Smooth muscle cell (in vitro differentiated cells): ENCODE results near the gene RAP1A. TPM values are rescaled to one million over a fixed set of nuclear protein-coding genes. Genes with fewer than 3 reads are reported as not detected.

ENCODE experiments used
- polyA plus RNA-seq: library from polyadenylated mRNA; unstranded; fragments of >200 nt; fragmentation: Nextera tagmentation; extraction: Ambion mirVana; gene quantifications from 2 replicates; pipeline ENCODE4 v1.2.1, GENCODE V29; 2016
- small RNA-seq: library from RNA; depleted of rRNA; stranded (forward); fragments of <200 nt; gene quantifications from one replicate; pipeline ENCODE3, GENCODE V24; 2014
- total RNA-seq: library from RNA; depleted of rRNA; stranded (reverse); fragments of >200 nt; gene quantifications from 2 replicates; pipeline ENCODE4 v1.2.3, GENCODE V29; 2014

The RAP1A gene
- total and polyA plus RNA-seq, 2 experiments from 2014 or later: 36.8 to 64.9 TPM

Small RNA genes lying within 50 kb of the gene (small RNA-seq; reads per million reads assigned to genes)
- 3.4 reads per million, percentile 55 among the genes with 10 or more reads in this experiment for gene INKA2
- gene RNU6-151P: not detected

Other genes starting within 250 kb of the RAP1A start
- gene OVGP1, start 192.1 kb upstream of the RAP1A start, total RNA-seq: 1.3 and 1.4 TPM in 2 replicates
- 0.96 and 1.5 TPM in 2 replicates for gene OVGP1, start 192.1 kb upstream of the RAP1A start, polyA plus RNA-seq
- 22.5 and 43.3 TPM in 2 replicates for gene WDR77, start 170.5 kb upstream of the RAP1A start, total RNA-seq
- 35.0 and 36.7 TPM in 2 replicates for gene WDR77, start 170.5 kb upstream of the RAP1A start, polyA plus RNA-seq
- 289 and 350 TPM in 2 replicates for gene ATP5PB, start 170.3 kb upstream of the RAP1A start, total RNA-seq
- gene ATP5PB, start 170.3 kb upstream of the RAP1A start, polyA plus RNA-seq: 272 and 296 TPM in 2 replicates
- gene C1orf162, start 145.8 kb upstream of the RAP1A start, total RNA-seq: 0.13 TPM in 1 of 2 replicates, not detected in the other
- gene C1orf162, start 145.8 kb upstream of the RAP1A start, polyA plus RNA-seq: 0.42 TPM in 1 of 2 replicates, not detected in the other
- not detected in 2 replicates for gene ADORA3, start 116.2 kb upstream of the RAP1A start, total RNA-seq
- 0.14 TPM in 1 of 2 replicates, not detected in the other for gene ADORA3, start 116.2 kb upstream of the RAP1A start, polyA plus RNA-seq
- not detected in 2 replicates for gene TMIGD3, start 116.2 kb upstream of the RAP1A start, total RNA-seq
- not detected in 2 replicates for gene TMIGD3, start 116.2 kb upstream of the RAP1A start, polyA plus RNA-seq
- gene INKA2, start 119.6 kb downstream of the RAP1A start, total RNA-seq: 3.9 TPM in 1 of 2 replicates, not detected in the other
- gene INKA2, start 119.6 kb downstream of the RAP1A start, polyA plus RNA-seq: 1.6 and 1.8 TPM in 2 replicates
- 17.1 and 20.0 TPM in 2 replicates for gene DDX20, start 136.1 kb downstream of the RAP1A start, total RNA-seq
- 5.9 and 8.8 TPM in 2 replicates for gene DDX20, start 136.1 kb downstream of the RAP1A start, polyA plus RNA-seq